ENCODE data around the gene TBCE.

Gene TBCE

GRCh38 chr1:235441159-235441685 lies 74.0 kb downstream of the TBCE start:
- Histone ChIP-seq H3K27ac (ENCODE audit: low read length) (no peak overlapping the region), H3K36me3 (replicated peaks; ENCODE audit: insufficient read depth, low read length) (no peaks in the 10 kb centered on the region), H3K9ac (ENCODE audit: low read length) (no peak overlapping the region), H3K4me1 (ENCODE audit: low read length) (no peaks in the 10 kb centered on the region), H3K4me2 (ENCODE audit: low read depth, low read length) (no peak overlapping the region), H3K27me3 (replicated peaks; ENCODE audit: insufficient read depth, low read length) (no peaks in the 10 kb centered on the region), H3K9me2 (replicated peaks; ENCODE audit: insufficient read depth, low read length) (no peaks in the 10 kb centered on the region), H3K4me3 (ENCODE audit: low read length) (no peak overlapping the region), H2AFZ (ENCODE audit: low read length) (no peak overlapping the region), H4K20me1 (ENCODE audit: insufficient read depth, low read length) (no peaks in the 10 kb centered on the region), H3K9me3 (replicated peaks; ENCODE audit: insufficient read depth, low read length) (no peaks in the 10 kb centered on the region), H3K79me2 (ENCODE audit: low read length) (no peaks in the 10 kb centered on the region), H3F3A (ENCODE audit: insufficient read depth, low read length) (no peaks in the 10 kb centered on the region)
- no peak for DNase-seq
- TF ChIP-seq CTCF (IDR thresholded peaks at IDR 0.05; ENCODE audit: low read length) (no peak), EZH2phosphoT487 (IDR thresholded peaks at IDR 0.05; ENCODE audit: low read length) (no peak), EZH2 (optimal IDR thresholded peaks at IDR 0.05; ENCODE audit: low read depth, low read length) (no peak)

GRCh38 chr1:235442788-235443429 lies 75.7 kb downstream of the TBCE start:
- Histone ChIP-seq H3K4me3 (ENCODE audit: low read length) (no peak overlapping the region), H4K20me1 (ENCODE audit: insufficient read depth, low read length) (no peaks in the 10 kb centered on the region), H3K27ac (ENCODE audit: low read length) (no peak overlapping the region), H3K79me2 (ENCODE audit: low read length) (no peaks in the 10 kb centered on the region), H3K9me3 (replicated peaks; ENCODE audit: insufficient read depth, low read length) (no peaks in the 10 kb centered on the region), H3K27me3 (replicated peaks; ENCODE audit: insufficient read depth, low read length) (no peaks in the 10 kb centered on the region), H3K4me2 (ENCODE audit: low read depth, low read length) (no peak overlapping the region), H3K4me1 (ENCODE audit: low read length) (no peaks in the 10 kb centered on the region), H3F3A (ENCODE audit: insufficient read depth, low read length) (no peaks in the 10 kb centered on the region), H2AFZ (ENCODE audit: low read length) (no peak overlapping the region), H3K9me2 (replicated peaks; ENCODE audit: insufficient read depth, low read length) (no peaks in the 10 kb centered on the region), H3K36me3 (replicated peaks; ENCODE audit: insufficient read depth, low read length) (0 out of 2 replicates have a peak, but pooled peaks cover 4% of the 10 kb centered on the region), H3K9ac (ENCODE audit: low read length) (no peak overlapping the region)
- TF ChIP-seq CTCF (IDR thresholded peaks at IDR 0.05; ENCODE audit: low read length) (no peak), EZH2 (optimal IDR thresholded peaks at IDR 0.05; ENCODE audit: low read depth, low read length) (no peak), EZH2phosphoT487 (IDR thresholded peaks at IDR 0.05; ENCODE audit: low read length) (no peak)
- DNase-seq: no peak

- Histone ChIP-seq H3K36me3 (replicated peaks; ENCODE audit: insufficient read depth, low read length) (peaks cover 26% of the 10 kb centered on the region; the same call in 1 of the 2 replicates), H3K4me3 (ENCODE audit: low read length) (no peak overlapping the region), H3K9me3 (replicated peaks; ENCODE audit: insufficient read depth, low read length) (no peaks in the 10 kb centered on the region), H3K4me1 (ENCODE audit: low read length) (no peaks in the 10 kb centered on the region), H3K9me2 (replicated peaks; ENCODE audit: insufficient read depth, low read length) (no peaks in the 10 kb centered on the region), H3K27me3 (replicated peaks; ENCODE audit: insufficient read depth, low read length) (no peaks in the 10 kb centered on the region), H4K20me1 (ENCODE audit: insufficient read depth, low read length) (no peaks in the 10 kb centered on the region), H3K27ac (ENCODE audit: low read length) (no peak overlapping the region), H3F3A (ENCODE audit: insufficient read depth, low read length) (no peaks in the 10 kb centered on the region), H2AFZ (ENCODE audit: low read length) (no peak overlapping the region), H3K4me2 (ENCODE audit: low read depth, low read length) (no peak overlapping the region), H3K9ac (ENCODE audit: low read length) (no peak overlapping the region), H3K79me2 (ENCODE audit: low read length) (no peaks in the 10 kb centered on the region)
- TF ChIP-seq EZH2phosphoT487 (IDR thresholded peaks at IDR 0.05; ENCODE audit: low read length) (no peak), EZH2 (optimal IDR thresholded peaks at IDR 0.05; ENCODE audit: low read depth, low read length) (no peak), CTCF (IDR thresholded peaks at IDR 0.05; ENCODE audit: low read length) (no peak)
- no peak for DNase-seq
Measured at GRCh38 chr1:235448616-235449015, 81.4 kb downstream of the TBCE start.
